Endothelial cell of umbilical vein (primary cell): ENCODE data around the gene CATSPER4. TPM values are rescaled to one million over a fixed set of nuclear protein-coding genes. Genes with fewer than 3 reads are reported as not detected.

Source experiments
- BruUV-seq: library from RNA; stranded (reverse); fragments of 400-500 nt; replicated peaks from 2 replicates; lab custom pipeline; 2021; lab: Mats Ljungman, UMichigan
- CTCF ChIA-PET: fragments of 300-600, 350-600 bp; sonication (Branson Sonifier 250); formaldehyde crosslinking; loops from one replicate; lab custom pipeline; 2021; ENCODE audit warnings: antibody characterized with exemption, inconsistent platforms; lab: Charles Lee
- POLR2A ChIA-PET: fragments of 300-600, 350-600 bp; sonication (Branson Sonifier 250); formaldehyde crosslinking; loops from one replicate; lab custom pipeline; 2021; ENCODE audit warnings: antibody characterized with exemption, inconsistent platforms; lab: Charles Lee
- DNase-seq: peaks from one replicate; pipeline ENCODE4 v3.0.0-alpha.2; 2011; ENCODE audit warnings: low read depth, low spot score
- FAIRE-seq: peaks from 2 replicates; lab custom pipeline; 2011; peaks lifted over from hg19 to GRCh38; lab: Jason Lieb, UNC
- H2AFZ ChIP-seq: 2 replicates; pipeline ENCODE4 v1.6.0; 2012; ENCODE audit warnings: low read depth, low read length, control low read depth, inconsistent platforms
- H3K27ac ChIP-seq: 2 replicates; pipeline ENCODE4 v1.5.1; 2011; ENCODE audit warnings: low read depth, mild to moderate bottlenecking, control low read depth, low read length, moderate library complexity; ENCODE audit not compliant: insufficient read depth
- H3K27me3 ChIP-seq, 2 experiments: 2 replicates each; pipeline versions ENCODE4 v1.6.0 to v1.6.1; 2011; ENCODE audit warnings: low read length in 2 of 2, mixed read lengths in 1 of 2; ENCODE audit not compliant: control insufficient read depth in 2 of 2, insufficient read depth in 2 of 2
- H3K36me3 ChIP-seq, 2 experiments: 2 replicates in 1 of 2; 3 replicates in 1 of 2; pipeline ENCODE4 v1.5.1; 2011; ENCODE audit warnings: low read length in 2 of 2, mild to moderate bottlenecking in 1 of 2, moderate library complexity in 1 of 2; ENCODE audit not compliant: control insufficient read depth in 2 of 2, insufficient read depth in 2 of 2; ENCODE audit errors: extremely low read depth in 1 of 2
- H3K4me1 ChIP-seq: 3 replicates; pipeline ENCODE4 v1.5.1; 2011; ENCODE audit warnings: mild to moderate bottlenecking, low read length; ENCODE audit not compliant: control insufficient read depth, insufficient read depth; ENCODE audit errors: extremely low read depth
- H3K4me2 ChIP-seq: 2 replicates; pipeline ENCODE4 v1.6.1; 2011; ENCODE audit warnings: low read length, control low read depth, mixed read lengths; ENCODE audit not compliant: insufficient read depth
- H3K4me3 ChIP-seq, 3 experiments: fragments of 200-600 bp in 1 of 3; sonication (generic), shearing (Covaris generic) in 1 of 3; replicated peaks in 1 of 3; 2 replicates each; pipeline ENCODE4 v1.5.1; 2011 to 2016; ENCODE audit warnings: control low read depth in 3 of 3, low read length in 3 of 3, mild to moderate bottlenecking in 2 of 3, inconsistent platforms in 1 of 3, low read depth in 1 of 3, moderate library complexity in 1 of 3; ENCODE audit not compliant: insufficient read depth in 1 of 3
- H3K79me2 ChIP-seq: 2 replicates; pipeline ENCODE4 v1.6.0; 2012; ENCODE audit warnings: low read length, inconsistent platforms; ENCODE audit not compliant: control insufficient read depth, insufficient read depth
- H3K9ac ChIP-seq: replicated peaks from 2 replicates; pipeline ENCODE3; 2011; ENCODE audit warnings: low read length, control low read depth; ENCODE audit not compliant: insufficient read depth; ENCODE audit errors: extremely low read depth
- H3K9me1 ChIP-seq: replicated peaks from 3 replicates; pipeline ENCODE4 v1.6.0; 2011; ENCODE audit warnings: mild to moderate bottlenecking, low read length; ENCODE audit not compliant: control insufficient read depth, insufficient read depth; ENCODE audit errors: extremely low read depth
- H3K9me3 ChIP-seq: replicated peaks from 2 replicates; pipeline ENCODE4 v1.5.1; 2012; ENCODE audit warnings: low read length, inconsistent platforms; ENCODE audit not compliant: control insufficient read depth, insufficient read depth
- H4K20me1 ChIP-seq: replicated peaks from 2 replicates; pipeline ENCODE3; 2011; ENCODE audit warnings: mild to moderate bottlenecking, low read length; ENCODE audit not compliant: control insufficient read depth, insufficient read depth; ENCODE audit errors: extremely low read depth
- CTCF ChIP-seq, 2 donors: IDR thresholded peaks; 1 replicate in 1 of 2; 2 replicates in 1 of 2; pipeline ENCODE4 v1.5.1; 2011; ENCODE audit warnings: low read length in 2 of 2, mild to moderate bottlenecking in 2 of 2, moderate library complexity in 2 of 2, control low read depth in 1 of 2, inconsistent platforms in 1 of 2, low read depth in 1 of 2; ENCODE audit not compliant: insufficient read depth in 1 of 2; ENCODE audit errors: extremely low read depth in 1 of 2
- EZH2 ChIP-seq: IDR thresholded peaks from 2 replicates; pipeline ENCODE4 v1.6.1; 2012; ENCODE audit warnings: borderline replicate concordance, low read depth, mild to moderate bottlenecking, moderate library complexity, low read length, inconsistent platforms; ENCODE audit not compliant: severe bottlenecking
- FOS ChIP-seq: IDR thresholded peaks from 2 replicates; pipeline ENCODE4 v1.6.1; 2011; ENCODE audit warnings: mild to moderate bottlenecking, low read length, moderate library complexity, borderline replicate concordance; ENCODE audit not compliant: insufficient read depth
- GATA2 ChIP-seq: IDR thresholded peaks from 2 replicates; pipeline ENCODE4 v1.7.0; 2011; ENCODE audit warnings: low read depth, mild to moderate bottlenecking, moderate library complexity, mixed read lengths, low read length; ENCODE audit not compliant: insufficient read length, insufficient read depth
- JUN ChIP-seq: IDR thresholded peaks from 2 replicates; pipeline ENCODE4 v1.6.1; 2011; ENCODE audit warnings: borderline replicate concordance, low read depth; ENCODE audit not compliant: insufficient read length, insufficient read depth
- MAX ChIP-seq: IDR thresholded peaks from 2 replicates; pipeline ENCODE4 v1.6.1; 2011; ENCODE audit not compliant: insufficient read depth, insufficient read length
- MYC ChIP-seq: IDR thresholded peaks from one replicate; pipeline ENCODE4 v1.6.1; 2011; ENCODE audit warnings: mild to moderate bottlenecking, low read depth, low read length
- POLR2A ChIP-seq: IDR thresholded peaks from 2 replicates; pipeline ENCODE4 v1.6.1; 2012; ENCODE audit warnings: low read depth, mild to moderate bottlenecking, control low read depth, low read length
- POLR2AphosphoS5 ChIP-seq: IDR thresholded peaks from 2 replicates; pipeline ENCODE4 v1.6.1; 2012; ENCODE audit warnings: low read depth, mild to moderate bottlenecking, control low read depth, low read length, moderate library complexity; ENCODE audit not compliant: insufficient read depth
- dilution Hi-C: fragments of 300-500 bp; cut with MboI; formaldehyde crosslinking; loops from one replicate; pipeline ENCODE4 v1.15.0; 2019; ENCODE audit warnings: low sequenced_read_pairs; ENCODE audit not compliant: extremely low pct_ligation_motif_present
- intact Hi-C: fragments of 100-400 bp; cut with micrococcal nuclease; formaldehyde crosslinking; loops from one replicate; pipeline ENCODE4 v1.10.0; 2022
- polyA plus RNA-seq, 4 experiments: library from polyadenylated mRNA; depleted of rRNA in 3 of 4; stranded (reverse) in 3 of 4; unstranded in 1 of 4; fragments of >200 nt; gene quantifications; 2 replicates each; pipeline versions ENCODE4 v1.2.1 to v1.2.3, GENCODE V29; 2011 to 2012; ENCODE audit warnings: missing spikeins in 1 of 4
- total RNA-seq: library from RNA; stranded (reverse); gene quantifications from 2 replicates; pipeline ENCODE4 v1.2.3, GENCODE V29; 2021

Gene CATSPER4
- total and polyA plus RNA-seq, 2 donors (not counting 3 experiments of a cell fraction or from before 2014, with no cell fraction given) = not detected

- H3K9me1 ChIP-seq = no peaks in the 10 kb centered on the region
- H3K79me2 ChIP-seq = no peaks in the 10 kb centered on the region
- peaks cover 32% of the 10 kb centered on the region for H3K4me1 ChIP-seq
- no TSS peak for BruUV-seq
- no peaks in the 10 kb centered on the region for H3K9me3 ChIP-seq
- H3K4me3 ChIP-seq = no peak overlapping the region
- DNase-seq (no peak), FAIRE-seq (no peak)
- dilution Hi-C loops = no loop called here
- CTCF ChIA-PET = interaction anchor here (5.6 kb wide), 2 partner anchors 10 to 16 kb away, joined by 36 to 69 read pairs; partner anchors contain the start of genes C1orf232 and ZNF593
- H4K20me1 ChIP-seq = no peaks in the 10 kb centered on the region
- POLR2A ChIA-PET = no interaction called here
- H2AFZ ChIP-seq = no peak overlapping the region
- H3K27me3 ChIP-seq = no peaks in the 10 kb centered on the region
- intact Hi-C loops = loop anchor here (10.0 kb wide), 1 partner anchor 249 kb away; the partner anchor contains the start of gene STMN1
- TF ChIP-seq POLR2AphosphoS5 (no peak), FOS (no peak), EZH2 (no peak), JUN (no peak), GATA2 (no peak), POLR2A (no peak), MAX (no peak), MYC (no peak), CTCF (IDR thresholded peaks at IDR 0.05; ENCODE audit: extremely low read depth in 1 of 2, insufficient read depth in 1 of 2, low read depth in 1 of 2, low read length in 2 of 2) (no peak)
- no peak overlapping the region for H3K9ac ChIP-seq
- no peak overlapping the region for H3K27ac ChIP-seq
- no peak overlapping the region for H3K4me2 ChIP-seq
- H3K36me3 ChIP-seq = no peaks in the 10 kb centered on the region
Observed at GRCh38 chr1:26153966-26154532, 36.4 kb upstream of the CATSPER4 start.
